NCI-H146 (cell line): ENCODE data around the gene FOXS1.
"Not testable (repeated sequence)": the region's sequence is repeated elsewhere in the genome, so short reads cannot be mapped to it uniquely, and the experiment has no call there.

Experiments used
- DNase-seq: peaks from one replicate; lab custom pipeline; 2025; lab: John Stamatoyannopoulos, UW

Gene FOXS1

DNA sequence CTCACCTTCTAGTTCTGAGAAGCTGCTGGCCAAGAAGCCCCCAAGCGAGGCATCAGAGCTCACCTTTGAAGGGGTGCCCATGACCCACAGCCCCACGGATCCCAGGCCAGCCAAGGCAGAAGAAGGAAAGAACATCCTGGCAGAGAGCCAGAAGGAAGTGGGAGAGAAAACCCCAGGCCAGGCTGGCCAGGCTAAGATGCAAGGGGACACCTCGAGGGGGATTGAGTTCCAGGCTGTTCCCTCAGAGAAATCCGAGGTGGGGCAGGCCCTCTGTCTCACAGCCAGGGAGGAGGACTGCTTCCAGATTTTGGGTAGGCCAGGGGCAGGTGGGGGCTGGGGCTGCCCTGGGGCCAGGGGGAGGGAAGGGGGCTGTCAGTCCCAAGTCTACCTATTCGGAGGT, 24.0 kb downstream of the FOXS1 start:
- no peak for DNase-seq

DNA sequence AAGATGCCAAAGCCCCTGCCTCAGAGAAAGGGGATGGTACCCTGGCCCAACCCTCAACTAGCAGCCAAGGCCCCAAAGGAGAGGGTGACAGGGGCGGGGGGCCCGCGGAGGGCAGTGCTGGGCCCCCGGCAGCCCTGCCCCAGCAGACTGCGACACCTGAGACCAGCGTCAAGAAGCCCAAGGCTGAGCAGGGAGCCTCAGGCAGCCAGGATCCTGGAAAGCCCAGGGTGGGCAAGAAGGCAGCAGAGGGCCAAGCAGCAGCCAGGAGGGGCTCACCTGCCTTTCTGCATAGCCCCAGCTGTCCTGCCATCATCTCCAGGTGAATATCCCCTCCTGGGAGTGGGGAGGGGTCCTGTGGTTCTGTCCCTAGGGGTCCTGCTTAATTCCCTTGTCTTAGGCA, 25.2 kb downstream of the FOXS1 start:
- no peak for DNase-seq

DNA sequence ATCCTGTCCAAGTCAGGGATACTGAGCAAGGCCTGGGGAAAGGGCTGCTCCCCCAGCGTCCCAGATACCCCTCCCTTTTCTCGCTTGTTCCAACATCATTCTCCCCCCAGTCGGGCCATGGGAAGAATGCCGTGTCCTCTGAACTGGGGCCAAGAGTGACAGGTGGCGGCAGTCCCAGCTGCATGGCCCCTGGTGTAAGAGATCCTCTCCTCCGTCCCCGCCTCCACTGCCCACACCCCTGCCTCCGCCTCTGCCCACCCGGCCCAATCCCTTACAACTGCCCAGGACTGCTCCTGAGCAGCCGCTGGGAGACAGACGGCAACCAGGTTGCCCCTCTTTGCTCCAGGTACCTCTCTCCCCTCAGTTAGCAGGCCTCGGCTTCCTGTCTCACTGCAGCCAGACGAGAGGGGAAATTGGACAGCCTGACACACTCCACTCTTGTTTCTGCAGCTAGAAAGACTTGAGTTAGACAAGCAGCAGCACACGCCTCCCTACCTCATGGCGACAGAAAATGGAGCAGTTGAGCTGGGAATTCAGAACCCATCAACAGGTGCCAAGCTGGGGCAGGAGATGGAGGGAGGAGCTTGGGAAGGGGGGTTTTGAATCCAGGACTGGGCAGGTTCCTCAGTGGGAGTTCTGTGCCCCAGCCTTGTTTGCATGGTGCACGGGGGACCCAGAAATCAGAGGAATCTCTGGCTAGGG, 26.2 kb downstream of the FOXS1 start, which contains the start of gene MYLK2:
Gene MYLK2, plus strand, starts transcription at position 274 of the 702 bp plus-strand sequence. Its CDS starts 225 bp downstream, at position 499.
- DNase-seq = no peak

DNA sequence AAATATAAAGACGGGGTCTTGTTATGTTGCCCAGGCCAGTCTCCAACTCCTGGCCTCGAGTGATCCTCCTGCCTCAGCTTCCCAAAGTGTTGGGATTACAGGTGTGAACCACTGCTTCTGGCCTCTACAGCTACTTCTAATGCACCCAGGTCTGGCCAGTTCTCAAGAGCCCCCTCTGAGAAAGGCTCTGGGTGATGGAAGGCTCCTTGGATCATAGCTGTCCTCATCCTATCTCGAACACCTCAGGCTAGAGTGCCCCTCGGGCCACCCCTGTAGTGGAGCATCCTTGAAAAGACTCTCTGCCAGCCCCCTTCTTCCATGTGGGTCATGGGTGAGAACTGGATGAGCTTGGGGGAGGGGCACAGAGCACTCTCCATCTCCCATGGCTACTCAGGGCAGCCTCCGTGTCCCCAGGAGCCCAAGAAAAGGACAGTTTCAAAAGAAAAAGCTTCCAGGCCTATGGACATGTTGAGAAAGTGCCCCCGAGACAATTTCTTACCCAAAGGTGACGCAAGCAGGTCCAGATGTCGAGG, 27.0 kb downstream of the FOXS1 start:
- DNase-seq = no peak

DNA sequence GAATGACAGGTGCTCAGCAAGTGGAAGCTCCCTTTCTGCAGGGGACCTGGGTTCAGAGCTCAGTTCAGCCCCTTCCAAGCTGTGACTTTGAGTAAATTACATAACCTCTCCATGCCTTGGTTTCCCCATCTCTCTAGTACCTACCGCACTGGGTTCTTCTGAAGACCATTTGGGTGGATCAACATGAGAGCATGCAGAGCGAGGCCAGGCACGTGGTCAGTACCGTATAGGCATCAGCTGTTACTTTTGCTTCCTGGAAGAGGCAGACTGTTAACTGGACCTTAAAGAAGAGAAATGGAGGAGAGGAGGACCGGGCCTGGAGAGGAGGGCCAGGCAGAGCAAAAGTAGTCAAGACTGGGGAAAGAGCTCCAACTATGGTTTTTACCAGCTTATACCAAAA, 27.9 kb downstream of the FOXS1 start:
- no peak for DNase-seq

DNA sequence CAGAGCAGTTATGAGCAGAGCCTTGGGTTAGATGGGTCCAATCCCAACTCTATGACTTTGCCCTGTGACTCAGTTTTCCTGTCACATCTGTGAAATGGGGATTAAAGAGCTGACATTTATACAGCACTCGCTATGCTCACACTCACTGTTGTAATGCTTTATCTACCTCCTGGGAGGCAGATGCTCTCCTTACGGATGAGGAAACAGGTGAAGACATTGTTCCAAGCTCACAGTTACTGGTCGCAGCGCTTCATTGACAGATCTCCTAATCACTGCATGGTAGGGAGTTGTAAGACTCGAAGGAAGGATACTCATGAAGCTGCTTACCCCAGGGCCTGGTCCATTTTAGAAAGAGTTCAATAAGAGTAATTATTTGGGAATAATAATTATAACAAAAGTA, 29.2 kb downstream of the FOXS1 start:
- DNase-seq = peak; percentile 56

DNA sequence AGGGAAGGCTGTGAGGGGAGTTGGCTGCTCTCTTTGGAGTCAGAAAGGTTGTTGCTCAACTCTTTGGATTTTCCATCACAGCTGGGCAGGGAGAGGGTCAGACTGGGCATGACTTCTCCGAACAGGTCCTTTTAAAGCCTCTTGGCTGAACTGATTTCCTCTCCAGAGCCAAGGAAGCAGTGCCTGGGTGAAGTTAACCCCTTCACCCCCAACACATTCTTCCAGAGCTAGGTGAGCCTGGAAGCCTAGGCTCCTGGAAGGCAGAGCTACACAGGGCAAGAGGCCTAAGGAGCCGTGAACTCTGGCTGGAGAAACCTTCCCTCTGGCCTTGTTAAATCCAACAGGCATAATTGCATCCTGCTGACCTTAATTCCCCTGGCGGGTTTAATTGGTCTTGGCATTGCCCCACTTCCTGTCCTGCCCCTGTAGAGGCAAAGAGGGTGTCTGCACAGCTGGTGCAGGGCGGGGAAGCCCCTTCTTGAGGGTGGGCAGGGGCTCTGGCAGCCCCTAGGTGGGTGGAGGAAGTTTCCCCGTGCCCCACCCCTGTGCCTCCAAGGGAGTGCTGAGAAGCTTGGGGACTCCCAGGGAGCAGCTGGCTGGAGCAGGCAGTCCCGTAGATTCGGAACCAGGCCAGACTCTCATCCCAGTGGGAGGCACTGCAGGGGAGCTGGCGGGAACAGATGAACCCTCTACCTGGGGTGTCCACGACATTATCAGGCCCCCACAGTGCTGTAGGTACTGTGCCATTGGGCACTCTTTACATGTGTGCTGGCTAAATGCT, 29.8 kb downstream of the FOXS1 start:
- DNase-seq = peak; percentile 81

DNA sequence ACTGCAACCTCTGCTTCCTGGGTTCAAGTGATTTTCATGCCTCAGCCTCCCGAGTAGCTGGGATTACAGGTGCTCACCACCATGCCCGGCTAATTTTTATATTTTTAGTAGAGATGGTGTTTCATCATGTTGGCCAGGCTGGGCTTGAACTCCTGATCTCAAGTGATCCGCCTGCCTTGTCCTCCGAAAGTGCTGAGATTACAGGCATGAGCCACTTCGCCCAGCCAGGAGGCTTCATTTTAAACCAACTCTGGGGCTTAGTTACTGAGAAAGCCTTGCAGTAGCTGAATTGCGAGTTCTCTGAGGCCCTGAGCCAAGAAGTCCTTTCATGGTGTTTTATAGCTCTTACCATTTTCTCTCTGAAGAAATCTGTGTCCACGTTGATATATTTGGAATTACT, 31.3 kb downstream of the FOXS1 start:
- DNase-seq = not testable (repeated sequence)

DNA sequence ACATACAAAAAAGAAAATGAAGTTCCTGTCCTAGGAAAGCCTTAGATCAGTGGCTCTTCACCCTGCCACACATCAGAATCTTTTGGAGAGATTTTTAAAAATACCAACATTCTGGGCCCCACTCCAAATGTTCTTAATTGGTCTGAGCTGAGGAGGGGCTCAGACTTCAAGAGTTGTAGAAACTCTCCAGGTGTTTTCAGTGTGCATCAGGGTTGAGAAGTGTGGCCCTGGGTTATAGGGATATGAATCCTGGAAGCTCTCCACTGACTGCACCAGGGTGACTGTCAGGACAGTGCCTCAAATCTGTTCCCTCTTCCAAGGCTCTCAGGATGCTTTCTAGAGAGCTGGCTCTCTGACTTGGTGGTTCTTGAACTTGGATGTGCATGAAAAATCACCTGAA, 31.8 kb downstream of the FOXS1 start:
- no peak for DNase-seq

DNA sequence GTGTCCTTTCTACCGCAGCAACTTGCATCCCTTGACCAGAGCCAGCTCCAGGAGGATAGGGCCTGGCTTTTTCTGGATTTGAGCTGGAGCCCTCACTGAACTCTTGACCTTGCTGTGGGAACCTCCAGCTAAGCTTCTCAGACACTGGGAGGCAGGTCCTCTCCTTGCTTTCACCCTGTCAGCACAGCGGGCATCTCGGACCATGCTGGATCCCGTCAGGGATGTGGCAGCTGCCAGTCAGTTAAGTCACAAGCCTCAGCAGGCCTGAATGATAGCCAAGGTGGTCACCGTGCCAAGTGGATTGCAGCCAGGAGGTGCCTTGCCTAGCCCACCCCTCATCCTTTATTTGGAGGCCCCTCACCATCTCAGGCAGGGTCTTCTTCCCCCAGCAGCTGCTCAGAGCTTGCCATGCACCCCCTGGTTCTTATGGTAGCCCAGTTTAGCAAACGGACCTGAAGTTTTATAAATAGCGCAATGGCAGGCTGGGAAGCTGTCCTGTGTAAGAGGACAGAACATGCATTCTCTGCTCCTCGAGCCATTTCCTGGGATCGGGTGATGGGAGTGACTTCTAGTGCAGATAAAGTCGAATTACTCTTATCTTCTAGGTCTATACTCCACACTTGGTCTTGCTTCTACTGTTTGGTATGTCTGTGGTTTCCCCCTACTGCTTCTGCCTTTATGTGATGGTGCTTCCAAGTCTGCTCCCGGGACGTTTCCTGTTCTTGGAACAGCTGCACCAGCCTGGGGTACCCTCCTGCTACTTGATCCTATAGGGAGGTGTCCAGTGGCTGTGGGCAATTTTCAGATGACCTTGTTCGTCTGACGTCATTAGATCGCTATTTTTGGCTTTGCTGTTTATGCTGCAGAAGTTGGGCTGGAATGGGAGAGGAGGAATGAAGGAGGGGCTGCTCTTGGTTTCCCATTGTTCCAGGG, 33.3 kb downstream of the FOXS1 start:
- no peak for DNase-seq

DNA sequence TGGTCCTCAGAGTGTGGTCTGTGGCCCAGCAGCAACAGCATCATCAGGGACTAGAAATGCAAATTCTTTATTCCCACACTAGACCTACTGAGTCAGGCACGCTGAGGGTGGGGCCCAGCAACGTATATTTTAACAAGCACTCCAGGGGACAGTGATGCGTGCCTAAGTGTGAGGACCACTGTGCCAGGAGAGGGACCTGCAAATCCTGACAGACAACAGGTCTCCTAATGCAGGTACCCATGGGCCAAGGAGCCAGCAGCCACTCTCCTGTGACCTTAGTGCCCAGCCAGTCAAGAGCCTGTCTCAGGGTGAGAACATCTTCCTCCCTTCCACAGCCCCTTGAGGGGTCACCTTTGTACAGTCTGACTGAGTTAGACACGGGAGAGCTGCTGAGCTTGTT, 34.2 kb downstream of the FOXS1 start:
- no peak for DNase-seq

DNA sequence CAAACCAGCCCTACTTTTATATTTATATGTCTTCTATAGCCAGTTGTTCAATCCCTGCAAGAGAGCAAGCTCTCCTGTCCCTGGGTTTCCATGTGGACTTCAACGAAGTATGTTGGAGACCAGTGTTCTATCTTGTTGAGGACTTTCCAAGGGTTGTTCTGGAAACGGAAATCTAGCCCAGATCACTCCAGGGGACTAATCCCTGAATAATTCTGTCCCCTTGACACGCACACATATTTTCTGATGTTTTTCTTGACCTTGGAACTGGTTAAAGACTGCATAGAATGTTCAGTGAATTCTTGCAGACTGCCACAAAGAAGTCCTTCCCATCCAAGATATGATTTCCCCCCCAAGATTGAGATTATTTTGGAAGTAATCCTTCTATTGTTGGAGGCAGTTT, 35.7 kb downstream of the FOXS1 start:
- no peak for DNase-seq

DNA sequence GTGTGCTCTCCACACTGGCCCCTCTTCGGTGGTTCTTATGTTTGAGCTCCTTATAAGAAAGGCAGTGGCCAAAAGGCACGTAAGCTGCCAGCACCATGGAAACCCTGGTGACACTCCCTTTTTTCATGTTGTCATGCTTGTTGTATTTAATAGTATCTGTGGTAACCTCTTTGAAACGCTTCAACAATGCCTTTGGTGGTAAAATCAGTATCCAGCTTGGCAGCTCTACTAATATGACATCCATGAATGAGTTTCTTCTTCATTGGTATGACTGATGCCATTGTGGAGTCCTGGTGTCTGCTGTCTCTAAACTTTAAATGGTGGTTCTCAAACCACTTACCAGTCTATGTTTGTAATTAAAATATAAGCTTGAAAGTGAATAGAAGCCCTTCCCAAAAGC, 36.9 kb downstream of the FOXS1 start:
- DNase-seq = no peak

DNA sequence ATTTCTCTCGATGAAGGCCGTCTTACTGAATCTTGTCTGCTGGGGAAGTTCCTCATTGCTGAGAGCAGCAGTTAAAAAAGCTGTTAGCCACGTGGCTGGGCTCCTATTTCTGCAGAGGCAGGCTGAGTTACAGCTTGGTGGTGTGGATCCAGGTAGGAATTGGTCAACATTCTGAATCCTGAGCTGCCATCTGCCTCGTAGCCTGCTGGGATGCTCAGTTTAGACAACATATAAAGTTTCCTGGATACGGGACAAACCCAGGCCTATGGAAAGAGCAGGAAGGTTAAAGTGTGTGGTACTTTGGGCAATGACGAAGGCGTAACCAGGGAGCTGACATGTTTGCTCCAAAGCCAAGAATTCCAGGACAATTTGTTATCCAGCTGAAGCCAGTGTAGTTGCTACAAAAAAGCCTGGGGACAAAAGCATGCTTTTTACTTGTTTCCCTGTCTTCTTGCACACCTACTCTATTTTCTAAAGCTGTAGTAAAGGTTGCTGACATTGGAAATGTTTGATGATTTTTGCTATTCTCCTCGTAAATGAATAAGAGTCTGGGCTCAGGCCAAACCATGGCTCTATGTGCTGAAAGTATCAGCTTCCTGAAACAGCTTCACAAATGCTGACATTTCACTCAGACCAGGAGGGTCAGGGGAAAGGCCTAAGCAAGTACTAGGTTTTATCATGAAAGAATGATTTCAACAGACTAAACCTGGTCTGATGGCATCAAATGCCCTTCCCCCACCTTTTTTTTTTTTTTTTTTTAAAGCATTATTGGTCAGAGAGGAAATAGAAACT, 38.6 kb downstream of the FOXS1 start:
- DNase-seq = no peak

DNA sequence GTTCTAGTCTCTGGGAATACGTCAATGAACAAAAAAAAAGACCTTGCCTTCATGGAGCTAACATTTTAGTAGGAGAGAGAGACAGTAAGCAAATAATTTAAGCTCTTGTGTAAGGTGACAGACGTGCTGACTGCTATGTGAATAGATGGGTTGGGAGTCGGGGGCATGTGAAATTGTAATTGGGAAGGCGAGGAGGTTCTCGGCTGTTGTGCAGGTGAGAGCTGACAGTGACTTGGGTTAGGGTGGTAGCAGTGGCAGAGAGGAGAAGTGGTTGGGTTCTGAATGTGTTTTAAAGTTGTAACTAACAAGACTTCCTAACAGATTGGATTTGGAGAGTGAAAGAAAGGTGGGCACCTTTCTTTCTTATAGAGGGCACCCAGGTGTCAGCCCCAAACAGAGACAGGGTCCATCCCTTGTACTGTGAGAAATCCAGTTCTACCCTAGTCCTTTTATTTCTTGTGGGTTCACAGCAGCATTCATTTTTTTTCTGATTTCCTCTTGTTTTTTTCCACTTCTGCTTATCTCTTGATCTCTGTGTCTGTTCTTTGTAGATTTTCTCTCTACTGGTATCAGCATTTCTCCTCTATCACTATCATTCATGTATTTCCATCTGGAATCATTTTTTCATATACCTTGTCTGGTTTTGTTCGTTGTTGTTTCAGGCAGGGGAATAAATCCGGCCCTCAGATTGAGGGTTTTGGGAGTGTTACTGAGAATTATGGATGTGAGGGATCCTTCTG, 41.7 kb downstream of the FOXS1 start:
- no peak for DNase-seq

DNA sequence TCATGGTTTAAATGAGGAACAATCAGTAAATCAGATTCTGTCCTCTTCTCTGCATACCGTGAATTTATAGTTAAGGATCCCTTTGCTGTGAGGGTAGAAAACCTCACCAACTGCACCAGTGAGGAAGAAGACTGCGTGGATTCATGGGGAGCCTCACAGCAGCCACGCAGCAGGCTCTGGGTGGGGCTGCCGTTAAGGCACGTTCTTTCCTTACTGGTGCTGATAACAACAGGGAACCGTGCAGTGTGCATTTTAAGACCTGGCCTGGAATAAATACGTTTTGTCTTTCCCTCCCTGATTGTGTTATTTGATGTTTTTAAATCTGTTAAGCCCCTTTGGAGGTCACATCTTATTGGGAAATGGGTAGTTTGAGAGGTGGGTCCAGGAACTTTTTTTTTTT, 43.9 kb downstream of the FOXS1 start:
- DNase-seq = no peak

DNA sequence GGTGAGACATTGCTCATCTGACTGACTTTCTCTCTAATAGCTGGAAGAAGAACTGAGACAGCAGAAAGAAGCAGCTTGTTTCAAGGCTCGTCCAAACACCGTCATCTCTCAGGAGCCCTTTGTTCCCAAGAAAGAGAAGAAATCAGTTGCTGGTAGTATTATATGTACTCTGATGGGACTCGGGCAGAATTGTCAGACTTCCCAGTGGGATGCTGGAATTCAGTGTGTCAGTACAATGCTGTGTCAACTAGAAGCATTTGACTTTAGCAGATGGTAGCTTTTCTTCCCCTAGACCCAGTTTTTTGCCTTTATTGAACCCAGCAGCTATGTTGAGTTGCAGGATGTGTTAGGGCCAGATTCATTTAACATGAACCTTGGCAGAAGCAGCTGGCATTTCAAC, 48.0 kb downstream of the FOXS1 start:
- no peak for DNase-seq
